HG02763 (cell line): ENCODE data around the gene COX4I2.

Experiments
- ATAC-seq: cut with Tn5 transposase; IDR thresholded peaks from one replicate; pipeline ENCODE4 v1.9.1; 2021; ENCODE audit warnings: mild to moderate bottlenecking, moderate library complexity; ENCODE audit not compliant: unreplicated experiment

Gene COX4I2

GRCh38 chr20:31691646-31692275 lies 54.0 kb downstream of the COX4I2 start:
- ATAC-seq = peak; percentile 42

GRCh38 chr20:31693402-31693801 lies 55.7 kb downstream of the COX4I2 start:
- ATAC-seq = no peak

- ATAC-seq = no peak
These were observed 56.4 kb downstream of the COX4I2 start for GRCh38 chr20:31693987-31694661.
